CD1c-positive myeloid dendritic cell (primary cell): ENCODE measurements around the gene POLD2.

Source experiments
- DNase-seq: peaks from one replicate; pipeline ENCODE4 v3.0.0-alpha.2; 2016; ENCODE audit errors: extremely low spot score

POLD2 gene

DNA sequence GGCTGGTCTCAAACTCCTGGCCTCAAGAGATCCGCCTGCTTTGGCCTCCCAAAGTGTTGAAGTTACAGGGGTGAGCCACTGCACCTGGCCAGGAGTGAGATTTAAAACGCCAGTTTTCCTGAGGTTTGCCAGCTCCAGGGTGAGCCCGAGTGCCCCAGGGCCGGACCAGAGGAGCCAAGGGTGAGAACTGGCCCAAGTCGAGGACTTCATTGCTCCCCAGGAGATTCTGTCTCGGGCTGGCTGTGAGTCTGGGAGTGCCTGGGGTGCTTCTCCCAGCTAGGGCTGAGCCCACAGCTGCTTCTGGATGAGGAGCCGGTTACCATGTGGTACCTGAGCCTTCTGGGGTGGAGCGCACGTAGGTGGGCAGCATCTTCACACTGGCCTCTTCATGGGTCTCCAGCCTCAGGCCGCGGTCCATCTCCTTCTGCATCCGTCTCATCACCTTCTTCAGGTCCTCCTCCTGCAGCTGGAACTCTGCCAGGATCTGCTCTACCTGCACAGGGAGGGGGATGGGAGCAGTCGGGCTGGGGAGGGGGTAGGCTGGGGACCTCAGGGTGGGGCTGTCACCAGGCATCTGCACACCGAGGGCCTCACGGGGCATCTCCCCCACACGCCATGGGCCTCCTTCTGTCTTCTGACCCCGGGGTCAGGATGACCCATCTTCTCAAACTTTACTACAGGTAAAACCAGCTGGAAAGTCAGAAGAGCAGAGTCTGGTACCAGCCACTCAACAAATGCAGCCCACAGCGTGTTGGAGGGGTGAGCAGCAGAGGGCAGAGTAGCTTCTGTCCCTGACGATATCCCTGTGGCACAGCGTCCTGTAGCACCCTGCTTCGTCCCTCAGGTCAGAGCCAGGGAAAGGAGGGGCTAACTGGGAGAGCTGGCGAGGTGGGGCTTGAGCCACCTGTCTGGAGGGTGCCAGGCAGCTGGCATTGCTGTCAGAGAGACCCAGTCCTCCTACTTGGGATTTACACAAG lies 29.9 kb upstream of the POLD2 start:
- DNase-seq = no peak

DNA sequence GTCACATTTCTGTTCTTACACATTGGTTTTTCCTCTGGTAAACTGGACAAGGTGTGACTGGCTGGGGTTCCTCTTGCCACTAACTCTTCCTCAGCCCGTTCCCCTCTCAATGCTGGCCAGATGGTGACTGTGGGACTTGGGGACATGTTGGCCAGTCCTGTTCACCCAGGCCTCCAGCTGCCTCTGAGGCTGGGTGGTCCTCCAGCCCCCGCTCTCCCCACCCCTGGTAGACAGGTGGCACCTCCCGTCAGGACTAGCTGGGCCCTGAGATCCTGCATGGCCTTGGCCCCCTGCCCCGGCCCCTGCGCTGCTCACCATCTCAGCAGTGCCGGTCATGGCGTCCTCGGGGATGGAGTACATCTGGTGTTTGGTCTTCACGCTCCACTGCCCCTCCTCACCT lies 28.6 kb upstream of the POLD2 start:
- DNase-seq = no peak

DNA sequence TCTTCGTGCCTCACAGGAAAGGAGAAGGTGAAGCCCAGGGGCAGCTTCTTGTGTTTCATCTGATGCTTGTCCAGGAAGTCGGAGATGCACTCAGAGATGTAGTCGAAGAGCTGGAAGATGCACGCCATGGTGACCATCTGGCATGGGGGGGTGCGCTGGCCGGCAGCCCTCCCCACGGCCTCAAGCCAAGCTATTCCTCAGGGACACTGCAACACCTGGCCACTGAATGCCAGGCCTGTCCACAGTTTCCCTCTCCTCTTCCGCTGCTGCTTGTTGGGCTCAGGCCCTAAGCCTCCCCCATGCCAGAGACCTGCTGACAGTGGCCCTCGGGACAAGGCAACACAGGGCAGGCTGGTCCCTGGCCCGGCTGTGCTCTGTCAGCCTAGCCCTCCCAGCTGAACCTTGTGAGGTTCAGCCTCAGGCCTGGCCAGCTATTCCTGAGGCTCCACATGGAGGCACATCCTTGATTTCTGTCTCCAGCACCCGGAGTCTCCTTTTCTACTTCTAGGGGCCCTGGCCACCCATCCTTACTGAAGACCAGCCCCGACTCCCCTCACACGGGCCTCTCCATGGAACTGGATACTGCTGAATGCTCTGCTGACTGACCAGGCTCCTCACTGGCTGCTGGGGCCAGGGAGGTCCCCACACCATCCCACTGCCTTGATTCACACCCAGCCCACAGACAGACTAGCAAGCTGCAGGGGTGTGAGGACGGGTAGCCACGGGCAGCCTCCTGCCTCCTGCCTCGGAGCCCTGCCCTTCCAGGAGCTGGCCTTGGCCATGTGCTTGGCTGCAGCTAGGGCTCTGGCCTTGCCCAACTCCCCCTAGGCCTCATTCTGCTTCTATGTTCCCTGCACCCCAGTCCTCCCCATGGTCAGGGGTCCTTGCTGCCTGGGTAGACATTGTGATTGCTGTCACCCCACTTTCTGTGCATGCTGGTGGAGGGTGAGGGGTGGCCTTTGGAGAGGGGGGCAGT lies 27.9 kb upstream of the POLD2 start:
- no peak for DNase-seq

DNA sequence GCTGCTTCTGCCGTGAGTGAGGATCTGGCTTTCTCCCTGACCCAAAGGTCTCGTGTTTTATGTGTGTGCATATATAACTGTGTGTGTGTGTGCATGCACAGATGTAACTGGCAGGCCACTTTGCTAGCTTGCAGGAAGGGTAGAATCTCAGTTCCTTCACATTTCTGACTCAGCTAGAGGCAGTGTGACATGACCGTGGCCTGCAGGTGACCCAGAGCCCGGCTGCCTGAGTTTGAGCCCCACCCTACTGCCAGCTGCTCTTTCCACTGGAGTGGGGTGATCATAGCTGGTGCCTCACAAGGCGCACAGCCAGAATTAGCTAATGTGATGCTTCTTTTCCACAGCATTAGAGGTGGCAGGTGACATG lies 27.1 kb upstream of the POLD2 start:
- DNase-seq = peak; percentile 21

DNA sequence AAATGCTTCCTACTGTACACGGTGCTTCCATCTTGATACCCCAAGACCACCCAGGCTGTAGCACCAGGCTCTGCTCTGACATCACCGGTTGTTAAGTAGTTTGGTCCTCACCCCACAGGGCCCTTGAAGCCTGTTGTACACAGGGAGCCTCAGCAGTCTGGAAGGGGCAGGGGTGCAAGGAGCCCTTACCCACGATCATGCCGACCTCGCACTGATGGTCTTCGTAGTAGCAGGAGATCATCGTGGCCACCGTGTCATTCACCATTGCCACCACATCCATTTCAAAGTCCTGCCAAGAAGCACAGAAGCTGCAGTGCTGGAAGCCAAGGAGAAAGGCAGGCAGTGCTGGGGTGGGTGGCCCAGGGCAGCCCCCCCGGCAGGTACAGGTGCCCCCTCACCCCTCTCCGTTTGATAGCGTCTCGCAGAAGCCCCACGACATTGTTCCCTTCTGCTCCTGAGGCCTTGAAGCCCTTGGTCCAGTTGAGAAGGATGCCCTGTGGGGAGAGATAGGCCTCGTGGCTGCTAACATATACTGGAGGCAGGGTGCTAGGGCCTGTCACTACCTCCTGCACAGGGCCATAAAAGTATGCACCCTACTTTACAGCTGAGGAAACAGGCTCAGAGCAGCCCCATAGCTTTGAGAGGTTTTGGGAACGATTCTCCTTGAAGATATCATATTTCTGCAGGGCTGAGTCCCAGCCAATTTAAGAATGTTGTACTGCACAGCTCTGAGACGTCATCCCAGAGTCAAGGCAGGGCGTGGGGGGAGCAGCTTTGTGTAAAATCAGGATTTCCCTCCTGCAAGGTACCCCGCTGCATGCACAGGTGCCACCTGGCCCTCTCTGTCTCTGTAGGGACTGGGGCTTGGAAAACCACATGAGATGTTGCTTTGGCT lies 26.5 kb upstream of the POLD2 start:
- DNase-seq = no peak

DNA sequence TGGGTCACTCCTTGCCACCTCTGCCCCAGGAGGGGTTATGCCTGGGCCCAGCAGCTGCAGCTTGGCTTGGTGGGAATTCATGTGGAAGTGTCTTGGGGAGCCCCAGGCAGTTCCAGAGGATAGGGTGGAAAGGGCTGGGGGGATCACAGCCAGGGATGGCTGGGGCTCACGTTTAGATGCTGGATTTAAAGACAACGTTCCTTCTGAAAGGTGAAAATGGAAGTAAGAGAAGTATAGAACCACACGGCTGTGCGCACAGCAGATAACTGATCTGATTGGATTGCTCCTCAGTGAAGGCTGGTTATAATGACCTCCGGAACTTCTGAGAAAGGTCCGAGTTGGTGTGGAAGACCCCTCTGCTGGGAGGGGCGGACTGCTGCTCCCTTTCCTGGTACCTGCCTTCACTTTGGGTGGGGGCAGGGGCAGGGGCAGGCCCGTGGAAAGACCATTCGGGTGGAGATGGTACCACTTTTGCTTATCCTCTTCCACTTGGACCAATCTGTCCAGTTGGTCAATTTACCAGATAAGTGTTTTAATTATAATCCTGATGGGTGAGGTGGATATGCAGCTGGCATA lies 25.7 kb upstream of the POLD2 start:
- DNase-seq = no peak

DNA sequence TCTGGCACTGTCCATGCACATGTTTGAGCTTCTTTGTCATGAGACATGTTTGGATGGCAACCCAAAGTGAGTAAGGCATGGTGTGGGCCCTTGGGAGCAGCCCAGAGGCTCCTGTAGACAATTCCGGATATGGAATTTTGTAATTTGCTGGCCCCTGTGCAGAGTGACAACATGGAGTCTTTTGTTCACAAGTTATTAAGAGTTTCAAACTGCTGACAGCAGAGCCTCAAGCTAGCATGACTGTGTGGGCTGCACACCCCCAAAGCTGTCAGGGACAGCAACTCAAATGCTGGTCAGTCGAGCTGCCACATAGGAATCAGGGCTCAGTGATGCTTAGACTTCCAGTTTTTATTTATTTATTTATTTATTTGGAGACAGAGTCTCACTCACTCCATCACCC lies 24.8 kb upstream of the POLD2 start:
- DNase-seq = no peak

DNA sequence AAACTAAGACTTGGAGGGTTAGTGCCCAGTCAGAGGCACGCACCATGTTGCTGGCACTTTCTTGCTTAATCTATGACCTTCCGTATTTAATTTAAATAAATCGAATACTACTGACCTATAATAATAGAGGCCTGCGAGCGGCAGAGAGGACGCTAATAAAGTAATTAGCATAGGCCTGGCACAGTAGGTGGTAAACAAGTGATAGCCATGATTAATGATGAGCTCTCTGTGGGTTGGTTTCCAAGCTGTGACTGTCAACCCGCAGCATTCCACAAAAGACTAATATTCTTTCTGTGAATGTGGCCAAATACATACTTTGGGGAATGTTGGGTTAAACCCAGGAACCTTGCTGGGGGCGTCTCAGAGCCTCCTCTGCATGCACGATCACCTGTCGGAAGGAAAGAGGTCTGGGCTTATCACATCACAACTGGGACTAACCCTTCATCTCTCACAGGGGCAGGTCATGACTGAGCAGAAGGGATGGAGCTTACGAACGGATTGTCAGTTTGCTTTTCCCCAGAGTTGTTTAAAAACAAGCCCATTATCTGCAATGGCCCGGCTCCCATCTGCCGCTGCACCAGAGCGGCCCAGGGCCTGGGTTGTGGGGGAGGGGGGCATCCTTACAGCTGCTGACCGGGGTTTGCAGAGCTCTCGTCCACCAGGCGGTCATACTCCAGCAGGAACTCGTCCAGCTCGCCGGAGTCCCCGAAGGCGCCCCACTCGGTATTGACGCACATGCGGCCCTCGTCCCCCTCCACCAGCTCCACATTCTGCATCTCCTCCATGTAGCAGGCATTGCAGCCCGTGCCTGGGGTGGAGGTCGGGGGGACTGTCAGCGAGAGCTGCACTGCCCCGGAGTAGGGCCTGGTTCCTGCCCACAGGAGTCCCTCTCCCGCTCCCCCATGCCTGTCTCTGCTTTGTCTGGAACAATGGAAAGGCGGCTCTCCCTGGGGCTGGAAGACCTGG lies 24.0 kb upstream of the POLD2 start:
- no peak for DNase-seq

DNA sequence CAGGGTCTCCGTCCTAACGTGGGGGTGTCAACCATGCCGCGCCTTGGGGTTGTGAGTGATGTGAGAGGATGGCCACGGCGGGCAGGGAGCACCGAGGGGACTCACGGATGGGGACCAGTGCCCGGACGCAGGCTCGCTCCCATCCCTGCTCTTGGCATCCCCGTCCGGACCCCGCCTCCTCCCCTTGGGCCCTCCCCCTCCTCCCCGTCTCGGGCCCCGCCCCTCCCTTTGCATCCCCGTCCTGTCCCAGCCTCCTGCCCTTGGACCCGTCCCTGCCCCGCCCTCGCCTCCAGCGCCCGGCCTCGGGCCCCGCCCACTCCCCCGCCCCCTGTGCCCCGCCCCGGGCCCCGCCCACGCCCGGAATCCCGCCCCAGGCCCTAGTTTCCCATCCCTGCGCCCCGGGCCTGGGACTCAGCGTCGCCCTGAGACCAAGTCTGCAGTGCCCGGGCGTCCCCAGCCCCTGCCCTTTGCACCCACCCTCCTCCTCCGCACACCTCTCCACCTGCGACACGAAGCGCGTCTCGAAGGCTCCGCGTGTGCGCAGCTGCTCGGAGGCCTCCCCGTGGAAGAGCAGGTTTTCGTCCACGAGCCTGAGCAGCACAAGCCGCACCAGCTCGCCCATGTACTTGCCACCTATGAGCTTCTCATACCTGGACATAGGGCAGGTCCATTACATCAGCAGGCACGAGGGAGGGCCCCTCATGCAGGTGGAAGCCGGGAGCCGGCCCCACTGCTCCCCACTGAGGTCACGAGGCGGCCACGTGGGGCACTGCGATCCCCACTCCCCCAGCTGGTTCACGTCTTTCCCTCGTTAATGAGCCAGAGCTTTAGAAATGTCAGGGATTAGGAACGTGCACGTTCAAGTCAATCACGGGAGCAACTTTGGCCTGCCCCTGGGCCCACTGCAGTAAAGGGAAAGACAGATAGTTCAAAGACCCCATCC lies 22.9 kb upstream of the POLD2 start:
- peak; percentile 53 for DNase-seq

DNA sequence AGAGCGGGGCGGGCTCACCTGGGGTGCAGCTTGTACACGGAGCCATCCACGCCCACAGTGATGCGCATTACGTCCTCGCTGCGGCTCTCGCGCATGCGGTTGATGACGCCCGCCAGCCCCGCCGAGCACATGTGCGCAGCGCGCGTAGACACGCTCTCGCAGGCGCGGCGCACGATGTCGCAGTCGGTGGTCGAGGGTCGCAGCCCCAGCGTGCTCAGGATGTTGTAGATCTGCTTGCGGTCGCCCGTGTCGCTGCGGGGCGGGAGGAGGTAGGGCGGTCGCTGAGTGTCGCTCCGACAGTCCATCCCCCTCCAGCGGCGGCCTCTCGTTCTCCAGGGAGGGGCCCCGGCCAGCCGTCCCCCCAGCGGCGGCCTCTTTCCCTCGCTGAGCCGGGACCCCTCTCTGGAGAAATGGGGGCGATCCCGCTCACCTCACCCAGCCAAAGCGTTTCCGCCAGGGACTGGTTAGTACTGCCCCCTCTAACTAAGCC lies 22.2 kb upstream of the POLD2 start:
- peak; percentile 19 for DNase-seq

DNA sequence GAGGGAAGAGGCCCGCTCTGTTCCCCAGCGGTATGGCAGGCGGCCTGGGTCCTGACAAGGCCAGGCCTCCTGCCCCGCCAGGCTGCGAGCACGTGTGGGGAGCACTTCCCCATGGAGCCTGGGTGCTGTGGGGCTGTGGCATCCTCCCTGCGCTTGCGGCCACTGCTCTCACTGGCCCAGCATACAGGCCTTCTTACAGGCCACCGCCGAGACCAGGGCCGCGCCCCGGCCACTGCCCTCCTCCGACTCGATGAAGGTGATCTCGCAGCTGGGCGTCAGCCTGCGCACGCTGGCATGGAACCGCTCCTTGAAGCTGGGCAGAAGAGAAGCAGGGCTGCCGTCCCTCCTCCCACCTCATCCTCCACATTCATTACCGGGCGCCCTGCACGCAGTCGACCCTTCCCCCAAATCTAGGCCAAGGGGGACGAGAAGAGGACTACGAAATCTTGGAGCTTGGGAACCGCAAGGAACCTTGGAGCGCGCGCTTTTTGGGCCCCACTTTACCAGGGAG lies 21.7 kb upstream of the POLD2 start:
- no peak for DNase-seq

DNA sequence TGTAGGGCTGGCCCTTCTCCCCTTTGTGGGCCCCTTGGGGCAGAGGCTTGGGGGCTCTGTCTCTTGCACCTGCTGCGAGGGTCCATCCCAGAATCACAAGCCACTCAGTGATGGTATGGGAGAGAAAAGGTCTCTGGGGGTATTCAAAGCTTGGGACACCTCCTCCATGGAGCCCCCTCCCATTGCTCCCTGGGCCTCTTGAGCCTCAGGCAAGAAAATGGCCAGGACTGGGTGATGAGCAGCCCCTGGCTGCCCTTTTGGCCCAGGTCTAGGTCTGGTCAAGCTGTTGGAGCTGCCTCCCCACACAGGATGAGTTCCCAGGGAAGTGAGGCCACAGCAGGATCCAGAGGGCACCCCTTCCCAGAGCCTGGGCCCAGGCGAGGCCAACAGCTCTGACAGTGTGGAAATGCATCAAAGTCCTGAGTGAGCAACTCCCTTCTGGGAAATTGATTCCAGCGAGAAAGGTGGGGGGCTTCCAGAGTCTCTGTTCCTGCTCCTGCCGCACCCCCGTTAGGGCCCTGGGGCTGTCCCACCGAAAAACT lies 21.1 kb upstream of the POLD2 start:
- DNase-seq = no peak

DNA sequence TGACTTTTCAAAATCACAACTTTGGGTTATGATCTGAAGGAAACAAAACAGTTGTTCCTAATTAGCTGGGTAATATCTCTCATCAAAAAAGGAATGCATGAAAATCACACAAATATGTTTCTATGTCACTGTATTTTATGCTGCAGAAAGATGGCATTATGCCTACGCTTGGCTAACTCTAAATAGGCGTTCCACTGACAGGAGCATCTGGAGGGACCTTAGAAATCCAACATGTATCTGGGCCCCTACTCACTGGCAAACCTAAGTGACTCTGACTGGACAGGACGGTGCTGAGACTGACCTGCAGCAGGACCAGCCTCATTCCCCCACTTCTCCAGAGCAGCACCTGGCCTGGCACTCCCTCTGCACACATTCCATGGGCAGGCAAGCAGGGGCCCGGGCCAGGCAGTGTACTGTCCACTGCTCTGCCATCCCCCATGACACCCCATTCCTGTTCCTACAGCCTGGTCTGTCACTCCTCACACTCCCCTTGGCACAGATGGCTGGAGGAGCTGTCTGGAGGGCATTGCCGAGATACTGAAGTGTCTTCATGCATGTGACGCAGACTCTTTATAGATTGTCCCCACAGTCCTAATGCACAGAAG lies 20.4 kb upstream of the POLD2 start:
- DNase-seq = no peak

DNA sequence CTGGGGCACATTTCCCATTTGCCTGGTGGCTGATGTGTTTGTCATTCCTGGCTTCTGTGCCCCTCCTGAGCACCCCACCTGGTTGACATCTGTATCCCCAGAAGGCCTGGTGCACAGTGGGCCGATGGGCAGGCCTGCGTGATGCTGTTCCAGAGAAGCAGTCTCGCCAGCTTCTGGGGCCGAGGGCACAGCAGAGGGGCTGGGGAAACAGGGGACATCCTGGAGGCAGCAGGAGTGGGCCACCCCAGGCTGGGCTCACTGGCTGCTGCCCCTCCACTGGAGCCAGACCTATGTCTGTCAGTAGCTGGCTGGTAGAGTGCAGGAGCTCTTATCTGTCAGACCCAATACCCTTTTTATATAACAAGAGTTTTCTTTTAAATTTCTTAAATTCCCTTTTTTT lies 18.7 kb upstream of the POLD2 start:
- DNase-seq = no peak

DNA sequence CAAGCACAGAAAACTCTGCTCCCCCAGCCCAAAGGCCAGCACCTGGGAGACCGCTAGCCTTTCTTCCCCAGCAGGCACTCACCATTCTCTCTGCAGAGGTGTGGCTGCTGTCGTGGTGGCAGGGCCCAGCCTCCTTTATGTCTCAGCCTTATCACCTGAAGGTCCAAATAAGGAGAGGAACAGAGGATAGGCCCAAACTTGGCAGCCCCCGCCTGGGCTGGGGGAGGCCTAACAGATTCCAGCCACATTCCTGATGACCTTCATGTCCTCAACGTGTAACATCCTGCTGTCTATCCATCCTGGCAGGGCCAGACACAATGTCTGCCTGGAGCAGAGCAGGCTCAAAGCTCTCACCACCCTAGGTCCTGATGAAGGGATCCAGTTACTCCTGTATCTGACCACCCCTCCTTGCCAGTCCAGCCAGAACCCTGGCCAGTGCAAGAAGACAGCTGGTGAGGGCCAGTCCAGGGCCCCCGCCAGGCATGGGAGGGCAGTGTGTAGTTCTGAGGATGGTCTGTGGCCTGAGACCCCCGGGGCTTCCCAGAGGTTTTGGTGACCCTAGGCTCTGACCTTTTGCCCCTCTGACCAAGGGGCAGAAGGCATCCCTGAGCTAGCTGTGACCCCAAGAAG lies 18.0 kb upstream of the POLD2 start, which contains the start of gene MYL7:
Gene MYL7 (minus strand): TSS at position 112 of the 630 bp plus-strand sequence. CDS start 27 bp downstream, at position 85.
- DNase-seq = no peak

DNA sequence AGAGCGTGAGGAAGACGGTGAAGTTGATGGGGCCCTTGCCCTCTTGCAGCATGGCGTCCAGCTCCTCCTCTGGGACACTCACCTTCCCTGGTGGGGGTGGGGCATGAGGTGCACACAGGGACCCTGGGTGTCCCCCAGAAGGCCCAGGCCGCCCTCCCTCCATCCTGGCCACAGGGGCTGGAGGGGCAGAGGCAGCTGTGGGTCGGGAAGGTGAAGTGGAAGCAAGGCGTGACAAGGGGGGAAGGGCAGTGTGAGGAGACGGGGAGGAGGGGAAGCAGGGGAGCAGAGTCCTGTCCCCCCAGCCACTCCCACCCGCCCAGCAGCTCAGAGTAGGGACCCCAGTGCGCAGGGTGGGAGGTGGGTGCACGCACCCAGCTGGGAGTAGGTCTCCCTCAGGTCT lies 17.0 kb upstream of the POLD2 start:
- no peak for DNase-seq
